ENCODE data around the gene SLTM. TPM values are rescaled to one million over a fixed set of nuclear protein-coding genes. Genes with fewer than 3 reads are reported as not detected.

Gene SLTM
- polyA plus RNA-seq, 3 donors: 26.5 to 105 (median 34.3) TPM

- peaks cover 78 to 94% of the 10 kb centered on the region in 2 donors for H3K36me3 ChIP-seq (replicated peaks in 1 of 2; ENCODE audit: control insufficient read depth in 1 of 2, insufficient read depth in 2 of 2, low read length in 2 of 2)
- intact Hi-C loops (cut with micrococcal nuclease): no loop called here
- no peak overlapping the region for H3K9ac ChIP-seq (ENCODE audit: insufficient read depth, low read length, poor library complexity, severe bottlenecking)
- no peak overlapping the region for H3K4me2 ChIP-seq (replicated peaks; ENCODE audit: extremely low read depth, low read length, poor library complexity, severe bottlenecking)
- no peak for DNase-seq
- Mint-ChIP-seq H3K9me3 (no peaks in the 10 kb centered on the region), H3K27me3 (ENCODE audit: low read depth in 3 of 3) (no peaks in the 10 kb centered on the region), H3K4me1 (peaks cover 3% of the 10 kb centered on the region), H3K36me3 (peaks cover 62 to 77% of the 10 kb centered on the region in 2 donors), H3K27ac (peak overlapping the region in 1 of 7 donors; percentile 15), H3K4me3 (no peak overlapping the region)
- no peaks in the 10 kb centered on the region for H3K9me3 ChIP-seq (replicated peaks in 1 of 2; ENCODE audit: control insufficient read depth in 1 of 2, insufficient read depth in 1 of 2, low read length in 2 of 2)
- TF ChIP-seq CTCF (IDR thresholded peaks at IDR 0.05): no peak
- peaks cover 93% of the 10 kb centered on the region for H3K79me2 ChIP-seq (ENCODE audit: insufficient read depth, low read length)
- WGBS (ENCODE audit: insufficient coverage): no CpG with 5 or more reads among the region's 1 CpG
- peaks cover 77% of the 10 kb centered on the region for H4K20me1 ChIP-seq (ENCODE audit: insufficient read depth, low read length)
- no peak overlapping the region for H3K4me3 ChIP-seq (replicated peaks in 1 of 3; ENCODE audit: low read depth in 2 of 3, low read length in 3 of 3)
- no peaks in the 10 kb centered on the region for H3K27me3 ChIP-seq (ENCODE audit: control insufficient read depth in 2 of 2, insufficient read depth in 2 of 2, low read length in 2 of 2)
- no peak overlapping the region for H3K27ac ChIP-seq (ENCODE audit: low read depth in 1 of 2, low read length in 2 of 2)
- no peaks in the 10 kb centered on the region for H3K4me1 ChIP-seq (ENCODE audit: control insufficient read depth in 1 of 2, insufficient read depth in 2 of 2, low read length in 2 of 2)
- H2AFZ ChIP-seq (ENCODE audit: insufficient read depth, low read depth, low read length, poor library complexity, severe bottlenecking): no peak overlapping the region
These were observed 23.9 kb downstream of the SLTM start for GRCh38 chr15:58909616-58910015.

GRCh38 chr15:58908550-58909309, 24.7 kb downstream of the SLTM start:
- WGBS (ENCODE audit: insufficient coverage): no CpG with 5 or more reads among the region's 6 CpGs
- Mint-ChIP-seq H3K36me3 (peaks cover 58 to 77% of the 10 kb centered on the region in 2 donors), H3K27me3 (ENCODE audit: low read depth in 3 of 3) (no peaks in the 10 kb centered on the region), H3K4me1 (no peaks in the 10 kb centered on the region), H3K4me3 (no peak overlapping the region), H3K9me3 (no peaks in the 10 kb centered on the region), H3K27ac (no peak overlapping the region)
- Histone ChIP-seq H3K9ac (ENCODE audit: insufficient read depth, low read length, poor library complexity, severe bottlenecking) (no peak overlapping the region), H3K4me1 (ENCODE audit: control insufficient read depth in 1 of 2, insufficient read depth in 2 of 2, low read length in 2 of 2) (no peaks in the 10 kb centered on the region), H3K36me3 (replicated peaks in 1 of 2; ENCODE audit: control insufficient read depth in 1 of 2, insufficient read depth in 2 of 2, low read length in 2 of 2) (peaks cover 77 to 94% of the 10 kb centered on the region in 2 donors), H3K4me2 (replicated peaks; ENCODE audit: extremely low read depth, low read length, poor library complexity, severe bottlenecking) (no peak overlapping the region), H3K79me2 (ENCODE audit: insufficient read depth, low read length) (peaks cover 94% of the 10 kb centered on the region), H3K27ac (ENCODE audit: low read depth in 1 of 2, low read length in 2 of 2) (no peak overlapping the region), H3K27me3 (ENCODE audit: control insufficient read depth in 2 of 2, insufficient read depth in 2 of 2, low read length in 2 of 2) (no peaks in the 10 kb centered on the region), H3K9me3 (replicated peaks in 1 of 2; ENCODE audit: control insufficient read depth in 1 of 2, insufficient read depth in 1 of 2, low read length in 2 of 2) (no peaks in the 10 kb centered on the region), H3K4me3 (replicated peaks in 1 of 3; ENCODE audit: low read depth in 2 of 3, low read length in 3 of 3) (no peak overlapping the region), H4K20me1 (ENCODE audit: insufficient read depth, low read length) (peaks cover 77% of the 10 kb centered on the region), H2AFZ (ENCODE audit: insufficient read depth, low read depth, low read length, poor library complexity, severe bottlenecking) (no peak overlapping the region)
- no peak for DNase-seq
- intact Hi-C loops (cut with micrococcal nuclease): no loop called here
- TF ChIP-seq CTCF (IDR thresholded peaks at IDR 0.05): no peak

Data from CD14-positive monocyte (primary cell).